ENCODE results near the gene CCDC93.
"Not testable (repeated sequence)": the region's sequence is repeated elsewhere in the genome, so short reads cannot be mapped to it uniquely, and the experiment has no call there.

Gene CCDC93

GRCh38 chr2:117957616-117958015, 56.3 kb downstream of the CCDC93 start:
- in situ Hi-C loops (cut with MboI; ENCODE audit: low sequenced_read_pairs), result no loop called here

DNA sequence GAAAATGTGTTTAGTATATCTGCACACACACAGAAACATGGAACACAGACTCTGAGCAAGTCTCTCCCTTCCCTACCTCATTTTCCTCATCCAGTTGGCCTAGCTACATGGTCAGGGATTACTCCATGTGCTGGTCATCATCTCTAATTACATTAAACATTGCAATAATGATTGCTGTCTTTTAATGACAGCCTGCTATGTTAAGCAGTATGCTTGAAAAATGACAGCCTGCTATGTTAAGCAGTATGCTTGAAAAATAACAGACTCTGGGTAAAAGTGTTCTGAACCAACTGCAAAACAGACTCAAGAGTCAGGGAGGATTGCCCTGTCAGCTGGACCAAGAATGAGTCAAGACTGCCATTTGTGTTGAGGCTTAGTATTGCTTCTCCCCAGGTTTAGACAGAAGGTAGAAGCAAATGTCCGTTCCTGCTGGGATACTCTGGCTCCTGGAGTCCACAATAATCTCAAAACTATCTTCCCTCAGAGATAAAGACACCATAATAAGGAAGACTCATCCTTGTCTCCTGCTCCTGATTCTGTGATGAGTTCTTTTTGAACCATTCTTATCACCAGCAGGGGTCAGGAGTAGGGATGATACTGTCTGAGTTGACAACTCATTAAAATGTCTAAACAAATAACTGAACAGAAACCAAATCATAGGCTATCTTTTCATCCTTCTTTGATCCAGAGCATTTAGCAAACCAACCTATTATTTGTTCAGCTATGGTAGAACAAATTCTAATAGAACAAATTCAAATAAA, 57.7 kb downstream of the CCDC93 start:
- in situ Hi-C loops (cut with MboI; ENCODE audit: low sequenced_read_pairs), result no loop called here

GRCh38 chr2:117953231-117953630, 60.6 kb downstream of the CCDC93 start:
- in situ Hi-C loops (cut with MboI; ENCODE audit: low sequenced_read_pairs), result no loop called here

DNA sequence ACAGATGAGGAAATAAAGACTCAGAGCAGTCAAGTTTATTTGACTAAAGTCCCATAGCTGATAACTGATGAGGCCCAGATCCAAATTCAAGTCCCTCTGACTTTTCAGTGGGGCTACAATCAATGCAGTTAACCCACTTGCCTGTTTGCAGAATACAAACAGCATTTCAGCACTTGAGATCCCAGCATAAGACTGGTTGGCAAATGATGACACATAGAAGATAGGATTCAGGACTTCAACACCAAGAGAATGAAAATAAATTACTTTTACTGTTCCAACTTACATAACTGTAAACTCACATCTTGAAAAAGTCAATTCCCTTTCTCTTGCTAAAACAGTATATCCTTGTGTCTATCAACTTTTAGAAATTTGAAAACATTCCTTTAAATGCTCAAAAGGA, 61.2 kb downstream of the CCDC93 start:
- in situ Hi-C loops (cut with MboI; ENCODE audit: low sequenced_read_pairs), result no loop called here

GRCh38 chr2:117952228-117952627, 61.6 kb downstream of the CCDC93 start:
- in situ Hi-C loops (cut with MboI; ENCODE audit: low sequenced_read_pairs), result no loop called here

- in situ Hi-C loops (cut with MboI; ENCODE audit: low sequenced_read_pairs), result no loop called here
Observed at GRCh38 chr2:117949806-117950205, 64.1 kb downstream of the CCDC93 start.

- in situ Hi-C loops (cut with MboI; ENCODE audit: low sequenced_read_pairs), result no loop called here
Observed at GRCh38 chr2:117948615-117949014, 65.3 kb downstream of the CCDC93 start.

DNA sequence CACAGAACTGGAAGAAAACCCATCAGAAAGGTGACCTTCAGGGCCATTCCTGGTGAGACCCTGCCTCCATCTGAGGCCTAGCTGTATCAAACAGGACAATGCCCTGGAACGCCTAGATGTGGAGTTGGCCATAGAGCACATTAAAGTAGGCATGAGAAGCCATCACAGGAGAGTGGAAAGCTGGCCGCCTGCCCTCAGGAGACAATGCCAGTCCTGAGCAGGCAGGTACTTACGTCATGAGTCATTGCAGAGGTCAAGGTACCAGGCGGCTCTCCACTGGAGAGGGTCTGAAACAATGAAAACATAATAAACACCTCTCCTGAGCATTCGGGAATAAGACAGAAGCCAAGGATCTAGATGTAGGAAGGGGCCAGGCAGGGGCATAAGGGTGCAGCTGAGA, 68.6 kb downstream of the CCDC93 start:
- in situ Hi-C loops (cut with MboI; ENCODE audit: low sequenced_read_pairs), result no loop called here

- in situ Hi-C loops (cut with MboI; ENCODE audit: low sequenced_read_pairs), result no loop called here
Observed at GRCh38 chr2:117944816-117945215, 69.1 kb downstream of the CCDC93 start.

GRCh38 chr2:117943013-117943672, 70.7 kb downstream of the CCDC93 start:
- in situ Hi-C loops (cut with MboI; ENCODE audit: low sequenced_read_pairs), result no loop called here

DNA sequence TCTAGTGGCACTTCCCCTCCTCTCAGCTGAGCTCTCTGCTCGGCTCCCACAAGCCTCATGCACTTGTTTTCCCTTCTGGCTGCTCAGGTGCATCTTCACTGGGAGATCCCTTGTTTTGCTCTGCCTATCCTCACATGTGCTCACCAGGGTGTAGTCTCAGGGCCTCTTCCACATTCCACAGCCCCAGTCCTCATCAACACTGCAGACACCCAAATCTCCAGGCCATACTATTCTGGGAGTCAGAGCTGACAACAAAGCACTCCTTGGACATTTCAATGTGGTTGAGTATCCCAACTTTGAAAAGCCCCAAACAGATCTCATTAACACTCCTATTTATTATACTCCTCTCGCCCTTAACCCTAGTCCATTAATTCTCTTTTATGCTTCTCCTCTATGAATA, 71.3 kb downstream of the CCDC93 start:
- in situ Hi-C loops (cut with MboI; ENCODE audit: low sequenced_read_pairs), result no loop called here

GRCh38 chr2:117941693-117942092, 72.2 kb downstream of the CCDC93 start:
- in situ Hi-C loops (cut with MboI; ENCODE audit: low sequenced_read_pairs), result no loop called here

GRCh38 chr2:117940436-117940835, 73.4 kb downstream of the CCDC93 start:
- in situ Hi-C loops (cut with MboI; ENCODE audit: low sequenced_read_pairs), result no loop called here

- in situ Hi-C loops (cut with MboI; ENCODE audit: low sequenced_read_pairs), result no loop called here
Observed at GRCh38 chr2:117938611-117939010, 75.3 kb downstream of the CCDC93 start.

GRCh38 chr2:117936871-117937428, 76.9 kb downstream of the CCDC93 start:
- in situ Hi-C loops (cut with MboI; ENCODE audit: low sequenced_read_pairs), result no loop called here

GRCh38 chr2:117935954-117936353, 77.9 kb downstream of the CCDC93 start:
- in situ Hi-C loops (cut with MboI; ENCODE audit: low sequenced_read_pairs), result no loop called here

DNA sequence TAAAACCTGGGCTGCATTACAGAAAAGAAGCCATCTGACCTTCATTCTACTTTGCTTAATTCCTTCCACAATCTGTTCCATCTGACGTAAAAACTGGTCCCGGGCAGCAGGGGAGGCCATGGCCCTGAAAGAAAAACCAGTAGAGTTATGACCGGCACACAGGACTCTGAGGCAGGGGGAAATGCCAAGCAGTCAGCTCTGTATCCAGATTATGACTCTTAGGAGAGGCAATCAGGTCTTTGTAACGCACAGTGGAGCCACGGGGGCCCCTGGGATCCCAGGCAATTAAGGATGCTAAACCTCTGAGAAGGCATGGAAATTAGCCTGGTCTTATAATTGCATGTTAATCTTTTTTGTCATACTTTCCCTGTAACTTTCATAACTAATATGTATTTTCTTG, 78.4 kb downstream of the CCDC93 start:
- in situ Hi-C loops (cut with MboI; ENCODE audit: low sequenced_read_pairs), result no loop called here

- in situ Hi-C loops (cut with MboI; ENCODE audit: low sequenced_read_pairs), result no loop called here
Observed at GRCh38 chr2:117933884-117934354, 80.0 kb downstream of the CCDC93 start.

GRCh38 chr2:117931978-117932377, 81.9 kb downstream of the CCDC93 start:
- in situ Hi-C loops (cut with MboI; ENCODE audit: low sequenced_read_pairs), result no loop called here

DNA sequence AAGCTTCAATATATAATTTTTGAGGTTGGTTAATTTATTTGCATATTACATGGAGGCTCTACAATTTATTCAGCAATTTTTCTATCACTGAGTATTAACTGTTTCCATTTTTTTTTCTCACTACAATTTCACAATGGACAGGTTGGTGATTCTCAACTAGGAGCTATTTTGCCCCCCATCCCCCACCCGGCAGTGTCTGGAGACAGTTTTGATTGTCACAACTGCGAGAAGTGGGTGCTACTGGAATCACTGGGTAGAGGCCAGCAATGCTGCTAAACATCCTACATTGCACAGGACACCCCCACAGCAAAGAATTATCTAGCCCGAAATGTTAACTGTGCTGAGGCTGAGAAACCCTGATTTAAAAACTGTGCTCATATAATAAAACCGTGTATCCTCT, 82.6 kb downstream of the CCDC93 start:
- in situ Hi-C loops (cut with MboI; ENCODE audit: low sequenced_read_pairs), result no loop called here

GRCh38 chr2:117930775-117931174, 83.1 kb downstream of the CCDC93 start:
- in situ Hi-C loops (cut with MboI; ENCODE audit: low sequenced_read_pairs), result no loop called here

DNA sequence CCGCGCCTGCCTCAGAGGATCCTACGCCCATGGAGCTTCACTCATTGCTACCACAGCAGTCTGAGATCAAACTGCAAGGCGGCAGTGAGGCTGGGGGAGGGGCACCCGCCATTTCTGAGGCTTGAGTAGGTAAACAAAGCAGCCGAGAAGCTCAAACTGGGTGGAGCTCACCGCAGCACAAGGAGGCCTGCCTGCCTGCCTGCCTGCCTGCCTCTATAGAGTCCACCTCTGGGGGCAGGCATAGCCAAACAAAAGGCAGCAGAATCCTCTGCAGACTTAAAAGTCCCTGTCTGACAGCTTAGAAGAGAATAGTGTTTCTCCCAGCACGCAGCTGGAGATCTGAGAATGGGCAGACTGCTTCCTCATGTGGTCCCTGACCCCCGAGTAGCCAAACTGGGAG, 90.4 kb downstream of the CCDC93 start:
- in situ Hi-C loops (cut with MboI; ENCODE audit: low sequenced_read_pairs), result not testable (repeated sequence)
